Femur (tissue), 1 donor: ENCODE data around the gene CEP70.
"Not testable (repeated sequence)": the region's sequence is repeated elsewhere in the genome, so short reads cannot be mapped to it uniquely, and the experiment has no call there.

Experiments used
- DNase-seq: peaks from one replicate; pipeline ENCODE4 v3.0.0-alpha.2; 2017

The CEP70 gene

GRCh38 chr3:138594150-138594934 lies at the start of gene CEP70:
Gene CEP70, minus strand, starts transcription at chr3:138594260. Its CDS starts 21,333 bp downstream, at chr3:138572927.
- DNase-seq, result peak; percentile 97

- no peak for DNase-seq
These were observed 48.8 kb upstream of the CEP70 start for GRCh38 chr3:138642927-138643253.

- DNase-seq, result no peak
These were observed 48.3 kb upstream of the CEP70 start for GRCh38 chr3:138642226-138642926.

GRCh38 chr3:138640537-138640936 lies 46.5 kb upstream of the CEP70 start:
- no peak for DNase-seq

- DNase-seq, result no peak
These were observed 44.6 kb upstream of the CEP70 start for GRCh38 chr3:138638641-138639040.

- no peak for DNase-seq
These were observed 35.5 kb upstream of the CEP70 start for GRCh38 chr3:138629526-138629925.

GRCh38 chr3:138625707-138626365 lies 31.8 kb upstream of the CEP70 start:
- DNase-seq, result no peak

- no peak for DNase-seq
These were observed 30.5 kb upstream of the CEP70 start for GRCh38 chr3:138624518-138624917.

GRCh38 chr3:138620431-138620830 lies 26.4 kb upstream of the CEP70 start:
- no peak for DNase-seq

- no peak for DNase-seq
These were observed 21.4 kb upstream of the CEP70 start for GRCh38 chr3:138615462-138615861.

- DNase-seq, result no peak
These were observed 15.8 kb upstream of the CEP70 start for GRCh38 chr3:138609898-138610266.

- DNase-seq, result peak; percentile 79
These were observed 14.5 kb upstream of the CEP70 start, which contains the start of gene FAIM for GRCh38 chr3:138608322-138609135. Gene FAIM, plus strand, starts transcription at chr3:138608771. Its CDS starts 10,956 bp downstream, at chr3:138619727.

- DNase-seq, result not testable (repeated sequence)
These were observed 10.1 kb upstream of the CEP70 start for GRCh38 chr3:138604106-138604595.

- not testable (repeated sequence) for DNase-seq
These were observed 7.6 kb upstream of the CEP70 start for GRCh38 chr3:138601661-138602060.

GRCh38 chr3:138600100-138600745 lies 6.2 kb upstream of the CEP70 start:
- DNase-seq, result peak; percentile 41

GRCh38 chr3:138598534-138598933 lies 4.5 kb upstream of the CEP70 start:
- no peak for DNase-seq

GRCh38 chr3:138597186-138597976 lies 3.3 kb upstream of the CEP70 start:
- not testable (repeated sequence) for DNase-seq

- DNase-seq, result no peak
These were observed 1.0 kb upstream of the CEP70 start for GRCh38 chr3:138594935-138595610.

GRCh38 chr3:138593488-138594149 lies 441 bp downstream of the CEP70 start:
- no peak for DNase-seq

GRCh38 chr3:138591392-138591791 lies 2.7 kb downstream of the CEP70 start:
- no peak for DNase-seq
